ENCODE results near the gene SUPT6H.

SUPT6H gene

DNA sequence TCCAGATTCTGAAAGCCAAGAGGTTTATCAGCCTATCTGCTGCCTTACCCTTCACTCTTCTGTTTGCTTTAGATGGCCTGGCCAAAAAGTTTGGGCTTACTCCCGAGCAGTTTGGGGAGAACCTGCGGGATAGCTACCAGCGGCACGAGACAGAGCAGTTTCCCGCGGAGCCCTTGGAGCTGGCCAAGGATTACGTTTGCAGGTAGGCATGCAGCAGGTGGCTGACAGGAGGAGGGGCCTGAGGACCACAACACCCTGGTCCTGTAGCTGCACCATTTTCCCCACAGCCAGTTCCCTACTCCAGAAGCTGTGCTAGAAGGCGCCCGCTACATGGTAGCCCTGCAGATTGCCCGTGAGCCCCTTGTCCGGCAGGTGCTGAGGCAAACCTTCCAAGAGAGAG lies 20.6 kb downstream of the SUPT6H start:
- Histone ChIP-seq H3K18ac (ENCODE audit: low read length) (no peak overlapping the region), H2BK120ac (ENCODE audit: insufficient read depth, low read length, poor library complexity) (no peak overlapping the region), H2AFZ (ENCODE audit: insufficient read depth, low read length, poor library complexity) (no peak overlapping the region), H2BK5ac (ENCODE audit: low read depth, low read length, poor library complexity) (no peak overlapping the region), H3K4me1 (ENCODE audit: control insufficient read depth in 1 of 2, insufficient read depth in 2 of 2, low read length in 2 of 2) (no peaks in the 10 kb centered on the region), H3K27me3 (ENCODE audit: insufficient read depth, low read length) (no peaks in the 10 kb centered on the region), H4K8ac (ENCODE audit: low read depth, low read length) (no peak overlapping the region), H4K91ac (ENCODE audit: low read depth, low read length) (no peak overlapping the region), H2AK5ac (ENCODE audit: low read length) (no peak overlapping the region), H3K27ac (ENCODE audit: low read depth, low read length) (no peak overlapping the region), H3K79me1 (ENCODE audit: low read length) (no peaks in the 10 kb centered on the region), H3K36me3 (ENCODE audit: control insufficient read depth in 1 of 2, insufficient read depth in 2 of 2, low read length in 2 of 2) (peaks cover 82 to 92% of the 10 kb centered on the region in 2 experiments), H3K14ac (ENCODE audit: low read length) (no peak overlapping the region), H3K23ac (ENCODE audit: low read length) (no peak overlapping the region), H3K79me2 (ENCODE audit: control insufficient read depth, insufficient read depth, low read length, poor library complexity) (no peaks in the 10 kb centered on the region), H3K9me3 (ENCODE audit: insufficient read depth, low read depth, low read length) (no peaks in the 10 kb centered on the region), H3K9ac (ENCODE audit: low read length) (no peak overlapping the region), H3K4me2 (ENCODE audit: low read length) (no peak overlapping the region), H3K4me3 (ENCODE audit: low read depth, low read length) (no peak overlapping the region), H2BK12ac (ENCODE audit: low read length) (no peak overlapping the region), H3K4ac (ENCODE audit: low read depth, low read length) (no peak overlapping the region), H4K12ac (ENCODE audit: low read depth, low read length) (no peak overlapping the region)
- no CpG with 5 or more reads among the region's 11 CpGs for WGBS (ENCODE audit: extremely low coverage, insufficient coverage, insufficient read length)
- DNase-seq = no peak

DNA sequence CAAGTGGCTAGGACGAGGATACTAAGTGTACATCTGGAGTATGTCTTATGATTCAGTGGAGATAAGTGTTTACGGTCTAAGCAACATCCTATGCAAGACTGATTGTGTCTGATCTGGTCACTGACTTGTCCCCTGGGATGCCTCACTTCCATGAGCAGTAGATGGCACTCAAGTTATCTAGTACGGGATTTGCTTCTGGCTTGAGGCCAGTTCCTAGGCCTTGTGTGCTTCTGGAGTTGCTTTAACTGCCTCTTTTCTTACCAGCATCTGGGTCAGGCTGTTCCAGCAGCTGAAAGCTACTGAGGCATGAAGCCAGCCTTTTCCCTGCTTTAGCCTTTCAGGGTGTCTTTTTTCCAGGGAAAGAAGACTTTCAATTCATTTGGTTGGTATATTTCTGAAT lies 23.0 kb downstream of the SUPT6H start:
- Histone ChIP-seq H2BK12ac (ENCODE audit: low read length) (no peak overlapping the region), H2BK5ac (ENCODE audit: low read depth, low read length, poor library complexity) (no peak overlapping the region), H3K79me2 (ENCODE audit: control insufficient read depth, insufficient read depth, low read length, poor library complexity) (no peaks in the 10 kb centered on the region), H3K23ac (ENCODE audit: low read length) (no peak overlapping the region), H3K9ac (ENCODE audit: low read length) (no peak overlapping the region), H3K4ac (ENCODE audit: low read depth, low read length) (no peak overlapping the region), H3K9me3 (ENCODE audit: insufficient read depth, low read depth, low read length) (peaks cover 2% of the 10 kb centered on the region), H4K12ac (ENCODE audit: low read depth, low read length) (no peak overlapping the region), H3K79me1 (ENCODE audit: low read length) (no peaks in the 10 kb centered on the region), H2AFZ (ENCODE audit: insufficient read depth, low read length, poor library complexity) (no peak overlapping the region), H3K18ac (ENCODE audit: low read length) (no peak overlapping the region), H3K27me3 (ENCODE audit: insufficient read depth, low read length) (no peaks in the 10 kb centered on the region), H3K14ac (ENCODE audit: low read length) (no peak overlapping the region), H4K8ac (ENCODE audit: low read depth, low read length) (no peak overlapping the region), H3K27ac (ENCODE audit: low read depth, low read length) (no peak overlapping the region), H2AK5ac (ENCODE audit: low read length) (no peak overlapping the region), H3K36me3 (ENCODE audit: control insufficient read depth in 1 of 2, insufficient read depth in 2 of 2, low read length in 2 of 2) (peaks cover 74 to 89% of the 10 kb centered on the region in 2 experiments), H3K4me1 (ENCODE audit: control insufficient read depth in 1 of 2, insufficient read depth in 2 of 2, low read length in 2 of 2) (no peaks in the 10 kb centered on the region), H4K91ac (ENCODE audit: low read depth, low read length) (no peak overlapping the region), H3K4me3 (ENCODE audit: low read depth, low read length) (no peak overlapping the region), H3K4me2 (ENCODE audit: low read length) (no peak overlapping the region), H2BK120ac (ENCODE audit: insufficient read depth, low read length, poor library complexity) (no peak overlapping the region)
- DNase-seq = peak in 1 of 2 donors; percentile 4
- no CpG with 5 or more reads among the region's 3 CpGs for WGBS (ENCODE audit: extremely low coverage, insufficient coverage, insufficient read length)

- no peak overlapping the region for H4K12ac ChIP-seq (ENCODE audit: low read depth, low read length)
- H3K4me1 ChIP-seq (ENCODE audit: control insufficient read depth in 1 of 2, insufficient read depth in 2 of 2, low read length in 2 of 2) = no peaks in the 10 kb centered on the region
- H3K36me3 ChIP-seq (ENCODE audit: control insufficient read depth in 1 of 2, insufficient read depth in 2 of 2, low read length in 2 of 2) = peaks cover 74 to 90% of the 10 kb centered on the region in 2 experiments
- no peak overlapping the region for H2BK12ac ChIP-seq (ENCODE audit: low read length)
- no peak overlapping the region for H3K4me3 ChIP-seq (ENCODE audit: low read depth, low read length)
- no peak overlapping the region for H3K4ac ChIP-seq (ENCODE audit: low read depth, low read length)
- no CpG with 5 or more reads among the region's 5 CpGs for WGBS (ENCODE audit: extremely low coverage, insufficient coverage, insufficient read length)
- H2BK5ac ChIP-seq (ENCODE audit: low read depth, low read length, poor library complexity) = no peak overlapping the region
- H2AK5ac ChIP-seq (ENCODE audit: low read length) = no peak overlapping the region
- no peak overlapping the region for H3K18ac ChIP-seq (ENCODE audit: low read length)
- H3K9ac ChIP-seq (ENCODE audit: low read length) = no peak overlapping the region
- no peak overlapping the region for H3K27ac ChIP-seq (ENCODE audit: low read depth, low read length)
- H3K79me1 ChIP-seq (ENCODE audit: low read length) = no peaks in the 10 kb centered on the region
- H2AFZ ChIP-seq (ENCODE audit: insufficient read depth, low read length, poor library complexity) = no peak overlapping the region
- no peak overlapping the region for H4K91ac ChIP-seq (ENCODE audit: low read depth, low read length)
- no peaks in the 10 kb centered on the region for H3K79me2 ChIP-seq (ENCODE audit: control insufficient read depth, insufficient read depth, low read length, poor library complexity)
- H3K14ac ChIP-seq (ENCODE audit: low read length) = no peak overlapping the region
- no peak overlapping the region for H3K23ac ChIP-seq (ENCODE audit: low read length)
- H4K8ac ChIP-seq (ENCODE audit: low read depth, low read length) = no peak overlapping the region
- no peak overlapping the region for H3K4me2 ChIP-seq (ENCODE audit: low read length)
- H3K9me3 ChIP-seq (ENCODE audit: insufficient read depth, low read depth, low read length) = peaks cover 2% of the 10 kb centered on the region
- H3K27me3 ChIP-seq (ENCODE audit: insufficient read depth, low read length) = no peaks in the 10 kb centered on the region
- DNase-seq = no peak
- no peak overlapping the region for H2BK120ac ChIP-seq (ENCODE audit: insufficient read depth, low read length, poor library complexity)
These were observed 23.4 kb downstream of the SUPT6H start for GRCh38 chr17:28685366-28685765.

GRCh38 chr17:28686296-28686695 lies 24.3 kb downstream of the SUPT6H start:
- Histone ChIP-seq H3K79me1 (ENCODE audit: low read length) (no peaks in the 10 kb centered on the region), H2BK5ac (ENCODE audit: low read depth, low read length, poor library complexity) (no peak overlapping the region), H3K4me1 (ENCODE audit: control insufficient read depth in 1 of 2, insufficient read depth in 2 of 2, low read length in 2 of 2) (no peaks in the 10 kb centered on the region), H2AK5ac (ENCODE audit: low read length) (no peak overlapping the region), H3K36me3 (ENCODE audit: control insufficient read depth in 1 of 2, insufficient read depth in 2 of 2, low read length in 2 of 2) (peaks cover 75 to 90% of the 10 kb centered on the region in 2 experiments), H2AFZ (ENCODE audit: insufficient read depth, low read length, poor library complexity) (no peak overlapping the region), H3K14ac (ENCODE audit: low read length) (no peak overlapping the region), H3K27me3 (ENCODE audit: insufficient read depth, low read length) (no peaks in the 10 kb centered on the region), H3K4me2 (ENCODE audit: low read length) (no peak overlapping the region), H3K79me2 (ENCODE audit: control insufficient read depth, insufficient read depth, low read length, poor library complexity) (no peaks in the 10 kb centered on the region), H3K4me3 (ENCODE audit: low read depth, low read length) (no peak overlapping the region), H3K27ac (ENCODE audit: low read depth, low read length) (no peak overlapping the region), H3K4ac (ENCODE audit: low read depth, low read length) (no peak overlapping the region), H3K9me3 (ENCODE audit: insufficient read depth, low read depth, low read length) (peaks cover 4% of the 10 kb centered on the region), H2BK12ac (ENCODE audit: low read length) (no peak overlapping the region), H4K91ac (ENCODE audit: low read depth, low read length) (no peak overlapping the region), H4K12ac (ENCODE audit: low read depth, low read length) (no peak overlapping the region), H3K9ac (ENCODE audit: low read length) (no peak overlapping the region), H3K18ac (ENCODE audit: low read length) (no peak overlapping the region), H2BK120ac (ENCODE audit: insufficient read depth, low read length, poor library complexity) (no peak overlapping the region), H3K23ac (ENCODE audit: low read length) (no peak overlapping the region), H4K8ac (ENCODE audit: low read depth, low read length) (no peak overlapping the region)
- DNase-seq = no peak
- no CpG with 5 or more reads among the region's 4 CpGs for WGBS (ENCODE audit: extremely low coverage, insufficient coverage, insufficient read length)
